ENCODE results near the gene ABCA1.

DNA sequence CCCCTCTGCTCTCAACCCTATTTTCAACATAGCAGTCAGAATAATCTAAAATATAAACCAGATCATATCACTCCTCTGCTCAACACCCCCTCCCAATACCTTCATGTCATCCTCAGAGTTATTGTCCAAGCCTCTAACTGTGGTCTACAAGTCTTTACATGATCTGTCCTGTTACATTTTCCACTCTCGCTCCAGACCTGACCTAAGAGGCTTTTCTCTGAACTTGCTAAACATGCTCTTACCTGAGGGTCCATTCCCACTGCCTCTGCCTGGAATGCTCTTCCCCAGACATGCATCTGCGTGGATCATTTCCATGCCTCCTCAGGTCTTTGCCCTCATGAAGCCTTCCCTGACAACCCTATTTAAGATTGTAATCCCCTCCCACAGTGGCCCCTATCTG is 152.0 kb downstream of the ABCA1 start:
- TF ChIP-seq, protein P1, sequence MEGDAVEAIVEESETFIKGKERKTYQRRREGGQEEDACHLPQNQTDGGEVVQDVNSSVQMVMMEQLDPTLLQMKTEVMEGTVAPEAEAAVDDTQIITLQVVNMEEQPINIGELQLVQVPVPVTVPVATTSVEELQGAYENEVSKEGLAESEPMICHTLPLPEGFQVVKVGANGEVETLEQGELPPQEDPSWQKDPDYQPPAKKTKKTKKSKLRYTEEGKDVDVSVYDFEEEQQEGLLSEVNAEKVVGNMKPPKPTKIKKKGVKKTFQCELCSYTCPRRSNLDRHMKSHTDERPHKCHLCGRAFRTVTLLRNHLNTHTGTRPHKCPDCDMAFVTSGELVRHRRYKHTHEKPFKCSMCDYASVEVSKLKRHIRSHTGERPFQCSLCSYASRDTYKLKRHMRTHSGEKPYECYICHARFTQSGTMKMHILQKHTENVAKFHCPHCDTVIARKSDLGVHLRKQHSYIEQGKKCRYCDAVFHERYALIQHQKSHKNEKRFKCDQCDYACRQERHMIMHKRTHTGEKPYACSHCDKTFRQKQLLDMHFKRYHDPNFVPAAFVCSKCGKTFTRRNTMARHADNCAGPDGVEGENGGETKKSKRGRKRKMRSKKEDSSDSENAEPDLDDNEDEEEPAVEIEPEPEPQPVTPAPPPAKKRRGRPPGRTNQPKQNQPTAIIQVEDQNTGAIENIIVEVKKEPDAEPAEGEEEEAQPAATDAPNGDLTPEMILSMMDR (conservative IDR thresholded peaks at IDR 0.05; ENCODE audit: low read depth, low read length): no peak
- TF ChIP-seq, protein P2, sequence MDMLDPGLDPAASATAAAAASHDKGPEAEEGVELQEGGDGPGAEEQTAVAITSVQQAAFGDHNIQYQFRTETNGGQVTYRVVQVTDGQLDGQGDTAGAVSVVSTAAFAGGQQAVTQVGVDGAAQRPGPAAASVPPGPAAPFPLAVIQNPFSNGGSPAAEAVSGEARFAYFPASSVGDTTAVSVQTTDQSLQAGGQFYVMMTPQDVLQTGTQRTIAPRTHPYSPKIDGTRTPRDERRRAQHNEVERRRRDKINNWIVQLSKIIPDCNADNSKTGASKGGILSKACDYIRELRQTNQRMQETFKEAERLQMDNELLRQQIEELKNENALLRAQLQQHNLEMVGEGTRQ (IDR thresholded peaks at IDR 0.05; ENCODE audit: low read depth, low read length): no peak
- no peak for TF ChIP-seq RAD21 (IDR thresholded peaks at IDR 0.05; ENCODE audit: low read length)
- no peak for TF ChIP-seq POLR2A (IDR thresholded peaks at IDR 0.05; ENCODE audit: low read depth, low read length)
- TF ChIP-seq CEBPB (IDR thresholded peaks at IDR 0.05; ENCODE audit: low read depth, low read length): no peak
- TF ChIP-seq MAZ (IDR thresholded peaks at IDR 0.05; ENCODE audit: borderline replicate concordance, low read depth, low read length): no peak
- TF ChIP-seq MAFK (IDR thresholded peaks at IDR 0.05; ENCODE audit: low read depth, low read length): no peak
- TF ChIP-seq NFE2L2 (IDR thresholded peaks at IDR 0.05; ENCODE audit: low read depth, low read length): no peak
- TF ChIP-seq RFX5 (IDR thresholded peaks at IDR 0.05; ENCODE audit: low read depth, low read length): no peak
- no peak for TF ChIP-seq SMC3 (IDR thresholded peaks at IDR 0.05; ENCODE audit: low read depth, low read length)
